ENCODE measurements around the gene OSBPL2. TPM values are rescaled to one million over a fixed set of nuclear protein-coding genes. Genes with fewer than 3 reads are reported as not detected.

Gene OSBPL2
- total and polyA plus RNA-seq, 9 of the 15 experiments (the other 6 are each of a cell fraction or from before 2014, with no cell fraction given) = 2.5 to 25.6 (median 14.1) TPM

DNA sequence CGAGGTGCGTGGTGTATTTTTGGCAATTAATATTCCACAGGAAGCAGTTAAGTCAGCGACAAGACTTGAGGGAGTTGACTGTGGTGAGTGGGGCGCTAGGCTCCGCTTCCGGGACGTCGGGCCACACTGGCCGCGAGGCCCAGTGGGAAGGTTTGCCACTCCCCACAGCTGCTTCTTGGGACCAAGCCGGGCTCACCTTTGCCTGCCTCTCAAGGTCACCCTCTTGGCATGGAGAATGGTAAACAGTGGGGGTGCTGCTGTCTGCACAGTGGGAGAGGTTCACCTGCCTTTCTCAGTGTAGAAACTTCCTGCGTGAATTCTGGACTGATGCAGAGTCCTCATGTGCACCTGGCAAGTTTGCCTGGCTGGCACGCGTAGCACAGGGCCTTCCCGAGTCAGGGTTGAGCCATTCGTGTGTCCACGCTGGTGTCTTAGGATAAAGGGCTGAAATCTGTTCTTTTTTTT, 6.4 kb downstream of the OSBPL2 start:
- POLR2A ChIA-PET = interaction anchor here (0.5 to 1.4 kb wide), 3 partner anchors 16 to 73 kb away, joined by 3 to 5 read pairs (median 5); no protein-coding TSS in a partner anchor
- in situ Hi-C loops (cut with MboI) = no loop called here
- WGBS (ENCODE audit: insufficient coverage, low coverage, missing lambda C conversion rate) = 83% methylated on average over 17 of the region's 17 CpGs
- intact Hi-C loops (cut with micrococcal nuclease) = no loop called here
- H3K4me3 ChIP-seq = no peak overlapping the region
- H3K36me3 ChIP-seq (ENCODE audit: control insufficient read depth, insufficient read depth, low read length) = peaks cover 18% of the 10 kb centered on the region; the same call in 2 of the 3 replicates
- FAIRE-seq (no peak), DNase-seq (ENCODE audit: extremely low read depth in 1 of 4, low spot score in 3 of 4) (no peak), ATAC-seq (no peak)
- BruUV-seq (replicated peaks) = no TSS peak
- H3K9ac ChIP-seq (ENCODE audit: insufficient read depth in 1 of 2, low read depth in 2 of 2, low read length in 2 of 2) = 0 out of 4 replicates have a peak overlapping the region, but pooled peaks of 1 of the 2 experiments have one; percentile 21
- H3K4me2 ChIP-seq (ENCODE audit: insufficient read depth, low read length) = no peak overlapping the region
- H3K9me1 ChIP-seq (ENCODE audit: control insufficient read depth, insufficient read depth, low read length) = no peaks in the 10 kb centered on the region
- no peaks in the 10 kb centered on the region for H3K27me3 ChIP-seq (ENCODE audit: control insufficient read depth in 2 of 2, insufficient read depth in 2 of 2, low read length in 2 of 2)
- no peak overlapping the region for H2AFZ ChIP-seq (ENCODE audit: low read depth, low read length)
- peaks cover 42% of the 10 kb centered on the region for H3K79me2 ChIP-seq (ENCODE audit: control insufficient read depth, insufficient read depth, low read length)
- H3K9me3 ChIP-seq (replicated peaks; ENCODE audit: control insufficient read depth, insufficient read depth, low read depth, low read length) = no peaks in the 10 kb centered on the region
- no peak overlapping the region for H3K27ac ChIP-seq (ENCODE audit: extremely low read depth, low read depth, low read length)
- CTCF ChIA-PET (ENCODE audit: low intra/inter-chr PET ratio) = no interaction called here
- TF ChIP-seq RBM14 (IDR thresholded peaks at IDR 0.05; ENCODE audit: borderline replicate concordance, insufficient read depth, low read depth, low read length) (no peak), SPI1 (IDR thresholded peaks at IDR 0.05; ENCODE audit: borderline replicate concordance, low read depth, low read length) (no peak), RBM25 (IDR thresholded peaks at IDR 0.05; ENCODE audit: low read depth, low read length, severe bottlenecking) (no peak), EWSR1 (IDR thresholded peaks at IDR 0.05; ENCODE audit: borderline replicate concordance, low read depth, partially characterized antibody) (no peak)
- peaks cover 2 to 37% of the 10 kb centered on the region in 2 experiments; a peak in 3 of 5 replicates for H3K4me1 ChIP-seq (replicated peaks in 1 of 2; ENCODE audit: control insufficient read depth in 2 of 2, insufficient read depth in 2 of 2, low read length in 2 of 2)
- peaks cover 62% of the 10 kb centered on the region for H4K20me1 ChIP-seq (replicated peaks; ENCODE audit: control insufficient read depth, insufficient read depth, low read length)

- 85% methylated on average over 13 of the region's 19 CpGs for WGBS (ENCODE audit: insufficient coverage, low coverage, missing lambda C conversion rate)
- Histone ChIP-seq H3K4me2 (ENCODE audit: insufficient read depth, low read length) (no peak overlapping the region), H3K9me1 (ENCODE audit: control insufficient read depth, insufficient read depth, low read length) (peaks cover 6% of the 10 kb centered on the region), H3K27me3 (ENCODE audit: control insufficient read depth in 2 of 2, insufficient read depth in 2 of 2, low read length in 2 of 2) (no peaks in the 10 kb centered on the region), H4K20me1 (replicated peaks; ENCODE audit: control insufficient read depth, insufficient read depth, low read length) (peaks cover 62% of the 10 kb centered on the region), H2AFZ (ENCODE audit: low read depth, low read length) (no peak overlapping the region), H3K36me3 (ENCODE audit: control insufficient read depth, insufficient read depth, low read length) (peaks cover 11% of the 10 kb centered on the region; the same call in 2 of the 3 replicates), H3K27ac (ENCODE audit: extremely low read depth, low read depth, low read length) (no peak overlapping the region), H3K4me3 (no peak overlapping the region), H3K4me1 (replicated peaks in 1 of 2; ENCODE audit: control insufficient read depth in 2 of 2, insufficient read depth in 2 of 2, low read length in 2 of 2) (peaks cover 0 to 37% of the 10 kb centered on the region in 2 experiments; a peak in 2 of 5 replicates), H3K9ac (ENCODE audit: insufficient read depth in 1 of 2, low read depth in 2 of 2, low read length in 2 of 2) (no peak overlapping the region), H3K79me2 (ENCODE audit: control insufficient read depth, insufficient read depth, low read length) (peaks cover 37% of the 10 kb centered on the region), H3K9me3 (replicated peaks; ENCODE audit: control insufficient read depth, insufficient read depth, low read depth, low read length) (no peaks in the 10 kb centered on the region)
- TF ChIP-seq RBFOX2 (IDR thresholded peaks at IDR 0.05; ENCODE audit: low read depth, low read length) = peak; percentile 38
- peak; percentile 38; the same call in 1 of the 2 replicates for TF ChIP-seq POLR2G (IDR thresholded peaks at IDR 0.05; ENCODE audit: low read depth, low read length)
- TF ChIP-seq POU5F1 (IDR thresholded peaks at IDR 0.05; ENCODE audit: borderline replicate concordance, low read depth, low read length, partially characterized antibody) = no peak
- CTCF ChIA-PET (ENCODE audit: low intra/inter-chr PET ratio) = no interaction called here
- POLR2A ChIA-PET = interaction anchor here (0.6 to 1.6 kb wide), 5 partner anchors 11 to 234 kb away, joined by 3 to 5 read pairs (median 4); no protein-coding TSS in a partner anchor
- FAIRE-seq = no peak
- ATAC-seq = no peak
- in situ Hi-C loops (cut with MboI) = no loop called here
- intact Hi-C loops (cut with micrococcal nuclease) = no loop called here
- no peak for DNase-seq (ENCODE audit: extremely low read depth in 1 of 4, low spot score in 3 of 4)
- BruUV-seq (replicated peaks) = no TSS peak
Measured at GRCh38 chr20:62245911-62246280, 7.6 kb downstream of the OSBPL2 start.

Measured in K562 (cell line).